Neural progenitor cell (in vitro differentiated cells): Measurements from ENCODE around the gene SUPT4H1. TPM values are rescaled to one million over a fixed set of nuclear protein-coding genes. Genes with fewer than 3 reads are reported as not detected.

ENCODE experiments used
- DNase-seq: peaks from one replicate; pipeline ENCODE4 v3.0.0-alpha.2; 2016; ENCODE audit warnings: low spot score
- H2AFZ ChIP-seq: fragments of 200-600 bp; sonication (generic); replicated peaks from 2 replicates; pipeline ENCODE4 v1.6.1; 2016; ENCODE audit warnings: antibody characterized with exemption
- H3F3A ChIP-seq: fragments of 200-600 bp; sonication (generic); 2 replicates; pipeline ENCODE4 v1.6.1; 2016; ENCODE audit warnings: antibody characterized with exemption, low read depth
- H3K27ac ChIP-seq: fragments of 200-600 bp; sonication (generic); 2 replicates; pipeline ENCODE4 v1.5.1; 2016; ENCODE audit warnings: mild to moderate bottlenecking
- H3K27me3 ChIP-seq: fragments of 200-600 bp; sonication (generic); 2 replicates; pipeline ENCODE4 v1.6.1; 2016; ENCODE audit warnings: mild to moderate bottlenecking, moderate library complexity
- H3K36me3 ChIP-seq: fragments of 200-600 bp; sonication (generic); 2 replicates; pipeline ENCODE4 v1.5.1; 2016
- H3K4me1 ChIP-seq: fragments of 200-600 bp; sonication (generic); 2 replicates; pipeline ENCODE4 v1.6.1; 2016; ENCODE audit warnings: mixed run types
- H3K4me2 ChIP-seq: fragments of 200-600 bp; sonication (generic); 2 replicates; pipeline ENCODE4 v1.6.1; 2016
- H3K4me3 ChIP-seq: fragments of 200-600 bp; sonication (generic); 2 replicates; pipeline ENCODE4 v1.5.1; 2016
- H3K79me2 ChIP-seq: fragments of 200-600 bp; sonication (generic); 2 replicates; pipeline ENCODE4 v1.6.1; 2016; ENCODE audit warnings: low read depth
- H3K9ac ChIP-seq: fragments of 200-600 bp; sonication (generic); 2 replicates; pipeline ENCODE4 v1.6.1; 2016
- H3K9me3 ChIP-seq: fragments of 200-600 bp; sonication (generic); 2 replicates; pipeline ENCODE4 v1.5.1; 2016; ENCODE audit warnings: low read depth
- H4K20me1 ChIP-seq: fragments of 200-600 bp; sonication (generic); 2 replicates; pipeline ENCODE4 v1.6.1; 2016; ENCODE audit warnings: low read depth
- H3K27ac Mint-ChIP-seq: 3 replicates; pipeline ENCODE4 v1.8.0; 2021; ENCODE audit warnings: mixed read lengths
- H3K27me3 Mint-ChIP-seq: 2 replicates; pipeline ENCODE4 v1.8.0; 2022; ENCODE audit warnings: low read depth, mild to moderate bottlenecking, inconsistent platforms, moderate library complexity, mixed read lengths; ENCODE audit not compliant: insufficient read depth
- H3K36me3 Mint-ChIP-seq: 3 replicates; pipeline ENCODE4 v1.8.0; 2021; ENCODE audit warnings: mixed read lengths
- H3K4me1 Mint-ChIP-seq: 3 replicates; pipeline ENCODE4 v1.8.0; 2021; ENCODE audit warnings: mixed read lengths
- H3K4me3 Mint-ChIP-seq: 3 replicates; pipeline ENCODE4 v1.8.0; 2021; ENCODE audit warnings: mild to moderate bottlenecking, moderate library complexity, mixed read lengths
- H3K9me3 Mint-ChIP-seq: 3 replicates; pipeline ENCODE4 v1.8.0; 2020; ENCODE audit warnings: mixed read lengths
- CTCF ChIP-seq: fragments of 200-600 bp; sonication (generic); IDR thresholded peaks from 2 replicates; pipeline ENCODE4 v1.5.1; 2017; ENCODE audit warnings: antibody characterized with exemption, mild to moderate bottlenecking
- EZH2 ChIP-seq: fragments of 200-600 bp; sonication (generic); IDR thresholded peaks from 2 replicates; pipeline ENCODE4 v1.6.1; 2017; ENCODE audit warnings: antibody characterized with exemption, mild to moderate bottlenecking, moderate library complexity
- EZH2phosphoT487 ChIP-seq: fragments of 200-600 bp; sonication (generic); IDR thresholded peaks from 2 replicates; pipeline ENCODE4 v1.6.1; 2017; ENCODE audit warnings: antibody characterized with exemption
- total RNA-seq: library from RNA; depleted of rRNA; stranded (reverse); fragments of >200 nt; gene quantifications from 2 replicates; pipeline ENCODE4 v1.2.3, GENCODE V29; 2015; ENCODE audit warnings: low replicate concordance

The SUPT4H1 gene
- total RNA-seq, 1 donor from 2014 or later = 103 TPM

DNA sequence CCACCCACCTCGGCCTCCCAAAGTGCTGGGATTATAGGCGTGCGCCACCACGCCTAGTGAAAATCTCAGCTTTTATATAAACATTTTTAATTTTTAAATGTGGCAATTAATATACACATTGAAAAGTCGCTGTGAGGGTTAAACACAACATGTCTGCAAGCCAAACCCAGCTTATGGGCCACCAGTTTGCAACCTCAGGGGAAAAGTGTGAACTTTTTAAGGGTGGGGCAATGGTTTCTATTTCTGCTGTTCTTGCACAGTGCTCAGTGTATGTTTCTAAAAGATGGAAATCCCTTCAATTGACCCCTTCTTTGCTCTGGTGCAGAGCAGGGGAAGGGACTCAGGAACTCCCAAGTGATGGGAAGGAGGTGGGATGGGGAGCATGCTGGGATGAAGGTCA lies 18.3 kb upstream of the SUPT4H1 start:
- no peaks in the 10 kb centered on the region for H3F3A ChIP-seq
- no peak overlapping the region for H3K4me2 ChIP-seq
- no peak overlapping the region for H3K9ac ChIP-seq
- no peaks in the 10 kb centered on the region for H3K9me3 ChIP-seq
- H3K36me3 Mint-ChIP-seq = peaks cover 2% of the 10 kb centered on the region
- no peaks in the 10 kb centered on the region for H3K4me1 ChIP-seq
- no peaks in the 10 kb centered on the region for H3K27me3 ChIP-seq
- no peak for TF ChIP-seq EZH2
- TF ChIP-seq CTCF = no peak
- TF ChIP-seq EZH2phosphoT487 = no peak
- H3K27ac Mint-ChIP-seq = no peak overlapping the region
- no peaks in the 10 kb centered on the region for H3K36me3 ChIP-seq
- no peaks in the 10 kb centered on the region for H4K20me1 ChIP-seq
- no peak overlapping the region for H3K4me3 Mint-ChIP-seq
- no peaks in the 10 kb centered on the region for H3K79me2 ChIP-seq
- peaks cover 15% of the 10 kb centered on the region for H3K4me1 Mint-ChIP-seq
- H3K27me3 Mint-ChIP-seq = no peaks in the 10 kb centered on the region
- DNase-seq = no peak
- H3K27ac ChIP-seq = no peak overlapping the region
- H3K9me3 Mint-ChIP-seq = no peaks in the 10 kb centered on the region
- no peak overlapping the region for H2AFZ ChIP-seq
- no peak overlapping the region for H3K4me3 ChIP-seq

GRCh38 chr17:58369214-58370031 lies 17.4 kb upstream of the SUPT4H1 start:
- Histone ChIP-seq H4K20me1 (no peaks in the 10 kb centered on the region), H3K4me3 (no peak overlapping the region), H3K27me3 (no peaks in the 10 kb centered on the region), H3F3A (no peaks in the 10 kb centered on the region), H2AFZ (no peak overlapping the region), H3K4me1 (peaks cover 6% of the 10 kb centered on the region), H3K9me3 (no peaks in the 10 kb centered on the region), H3K79me2 (no peaks in the 10 kb centered on the region), H3K36me3 (no peaks in the 10 kb centered on the region), H3K27ac (no peak overlapping the region), H3K9ac (no peak overlapping the region), H3K4me2 (no peak overlapping the region)
- Mint-ChIP-seq H3K4me1 (peaks cover 23% of the 10 kb centered on the region), H3K36me3 (peaks cover 2% of the 10 kb centered on the region), H3K27ac (peak overlapping the region; percentile 68), H3K9me3 (no peaks in the 10 kb centered on the region), H3K4me3 (no peak overlapping the region), H3K27me3 (no peaks in the 10 kb centered on the region)
- DNase-seq = no peak
- no peak for TF ChIP-seq CTCF
- no peak for TF ChIP-seq EZH2
- TF ChIP-seq EZH2phosphoT487 = no peak

DNA sequence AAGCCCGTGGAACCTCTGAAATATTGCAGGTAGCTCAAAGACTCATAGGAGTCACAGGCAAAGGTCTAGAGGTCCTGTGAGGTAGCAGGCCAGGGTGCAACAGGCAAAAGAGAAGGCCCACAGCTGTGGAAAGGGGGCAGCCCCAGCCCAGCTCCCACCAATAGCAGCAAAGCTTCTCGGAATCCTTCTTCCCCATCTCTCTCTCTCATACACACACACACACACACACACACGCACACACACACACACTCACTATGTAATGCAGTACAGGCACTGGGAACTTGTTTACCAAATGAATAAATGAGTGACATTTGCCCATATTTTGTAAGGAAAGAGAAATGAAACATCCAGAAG lies 16.8 kb upstream of the SUPT4H1 start:
- Histone ChIP-seq H3F3A (no peaks in the 10 kb centered on the region), H4K20me1 (no peaks in the 10 kb centered on the region), H3K4me2 (no peak overlapping the region), H3K4me3 (no peak overlapping the region), H3K79me2 (no peaks in the 10 kb centered on the region), H2AFZ (no peak overlapping the region), H3K9me3 (no peaks in the 10 kb centered on the region), H3K4me1 (peaks cover 12% of the 10 kb centered on the region), H3K27ac (no peak overlapping the region), H3K27me3 (no peaks in the 10 kb centered on the region), H3K36me3 (no peaks in the 10 kb centered on the region), H3K9ac (no peak overlapping the region)
- Mint-ChIP-seq H3K27ac (peak overlapping the region; percentile 68), H3K4me1 (peaks cover 29% of the 10 kb centered on the region), H3K4me3 (no peak overlapping the region), H3K27me3 (no peaks in the 10 kb centered on the region), H3K9me3 (no peaks in the 10 kb centered on the region), H3K36me3 (peaks cover 2% of the 10 kb centered on the region)
- no peak for DNase-seq
- no peak for TF ChIP-seq CTCF
- TF ChIP-seq EZH2 = no peak
- no peak for TF ChIP-seq EZH2phosphoT487
